A172 (cell line): ENCODE results near the gene BSDC1. TPM values are rescaled to one million over a fixed set of nuclear protein-coding genes. Genes with fewer than 3 reads are reported as not detected.

Experiments
- total RNA-seq: library from RNA; depleted of rRNA; stranded (reverse); fragments of >200 nt; shearing (Covaris generic); gene quantifications from 2 replicates; pipeline ENCODE4 v1.2.3, GENCODE V29; 2014; rRNA removed

The BSDC1 gene
- total RNA-seq, 1 experiment from 2014 or later = 40.6 TPM

Other genes starting within 250 kb of the BSDC1 start
- 22.1 and 24.6 TPM in 2 replicates for gene TXLNA, start 214.8 kb downstream of the BSDC1 start, total RNA-seq
- gene CCDC28B, start 193.8 kb downstream of the BSDC1 start, total RNA-seq = 5.7 and 9.1 TPM in 2 replicates
- 0.45 TPM in 1 of 2 replicates, not detected in the other for gene IQCC, start 188.8 kb downstream of the BSDC1 start, total RNA-seq
- not detected in 2 replicates for gene DCDC2B, start 185.4 kb downstream of the BSDC1 start, total RNA-seq
- 3.6 and 5.5 TPM in 2 replicates for gene TMEM234, start 172.1 kb downstream of the BSDC1 start, total RNA-seq
- 283 and 299 TPM in 2 replicates for gene EIF3I, start 172.0 kb downstream of the BSDC1 start, total RNA-seq
- gene FAM167B, start 147.2 kb downstream of the BSDC1 start, total RNA-seq = 5.8 and 8.5 TPM in 2 replicates
- not detected in 2 replicates for gene LCK, start 143.2 kb downstream of the BSDC1 start, total RNA-seq
- 61.0 and 61.8 TPM in 2 replicates for gene HDAC1, start 102.4 kb downstream of the BSDC1 start, total RNA-seq
- 91.0 and 91.1 TPM in 2 replicates for gene MARCKSL1, start 58.2 kb downstream of the BSDC1 start, total RNA-seq
- 0.34 and 0.45 TPM in 2 replicates for gene FAM229A, start 32.0 kb downstream of the BSDC1 start, total RNA-seq
- 0.24 TPM in 1 of 2 replicates, not detected in the other for gene TSSK3, start 31.9 kb downstream of the BSDC1 start, total RNA-seq
- 0.02 and 0.07 TPM in 2 replicates for gene ZBTB8B, start 70.6 kb upstream of the BSDC1 start, total RNA-seq
- gene ZBTB8A, start 145.0 kb upstream of the BSDC1 start, total RNA-seq = 3.6 and 3.9 TPM in 2 replicates